ENCODE data around the gene PTGR1. TPM values are rescaled to one million over a fixed set of nuclear protein-coding genes. Genes with fewer than 3 reads are reported as not detected.

Gene PTGR1
- 349 to 400 TPM (median 393 TPM) in 5 replicates for total RNA-seq (2022; extraction: Qiagen RNA extraction; ENCODE audit: low read depth)

DNA sequence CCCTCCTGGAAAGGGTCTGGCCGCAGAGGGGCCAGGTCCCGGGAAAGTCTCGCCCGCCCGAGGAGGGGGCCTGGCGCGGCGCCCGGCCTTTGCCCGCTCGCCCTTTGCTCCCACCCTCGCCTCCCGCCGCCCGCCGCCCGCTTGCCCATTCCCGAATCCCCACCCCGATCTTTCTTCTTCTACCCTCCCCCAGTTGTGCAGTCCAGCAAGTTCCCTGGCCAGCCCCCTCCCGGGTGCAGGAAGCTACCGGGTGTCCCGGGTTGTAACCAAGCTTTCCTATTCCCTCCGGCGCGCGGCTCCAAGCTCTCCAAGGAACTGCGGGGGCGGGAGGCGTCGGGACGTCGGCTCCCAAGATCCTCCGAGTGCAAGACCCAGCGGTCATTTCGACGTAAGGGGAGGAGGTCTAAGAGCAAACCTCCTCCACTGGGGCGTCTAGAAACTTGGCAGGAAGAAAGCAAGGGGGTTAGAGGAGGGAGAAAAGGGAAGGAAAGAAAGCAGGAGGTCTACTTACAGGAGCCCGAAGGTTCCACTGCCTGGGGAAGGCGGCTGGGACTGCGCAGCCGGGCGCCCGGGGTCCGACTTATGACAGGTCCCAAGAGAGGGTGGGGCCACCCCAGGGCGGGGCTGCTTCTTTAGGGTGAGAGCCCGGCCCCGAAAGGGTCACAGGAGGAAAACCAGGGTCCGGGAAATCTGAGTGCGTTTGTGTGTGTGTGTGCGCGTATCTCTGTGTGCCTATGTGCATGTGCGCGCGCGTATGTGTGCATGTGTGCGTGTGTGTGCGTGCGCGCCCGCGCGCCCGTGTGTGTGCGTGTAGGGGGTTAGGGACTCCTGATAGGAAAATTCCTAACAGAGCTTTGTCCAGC lies at the start of gene PTGR1:
Gene PTGR1, minus strand, starts transcription at position 556 of the 863 bp plus-strand sequence. CDS start 2,225 bp downstream, outside the sequence.

DNA sequence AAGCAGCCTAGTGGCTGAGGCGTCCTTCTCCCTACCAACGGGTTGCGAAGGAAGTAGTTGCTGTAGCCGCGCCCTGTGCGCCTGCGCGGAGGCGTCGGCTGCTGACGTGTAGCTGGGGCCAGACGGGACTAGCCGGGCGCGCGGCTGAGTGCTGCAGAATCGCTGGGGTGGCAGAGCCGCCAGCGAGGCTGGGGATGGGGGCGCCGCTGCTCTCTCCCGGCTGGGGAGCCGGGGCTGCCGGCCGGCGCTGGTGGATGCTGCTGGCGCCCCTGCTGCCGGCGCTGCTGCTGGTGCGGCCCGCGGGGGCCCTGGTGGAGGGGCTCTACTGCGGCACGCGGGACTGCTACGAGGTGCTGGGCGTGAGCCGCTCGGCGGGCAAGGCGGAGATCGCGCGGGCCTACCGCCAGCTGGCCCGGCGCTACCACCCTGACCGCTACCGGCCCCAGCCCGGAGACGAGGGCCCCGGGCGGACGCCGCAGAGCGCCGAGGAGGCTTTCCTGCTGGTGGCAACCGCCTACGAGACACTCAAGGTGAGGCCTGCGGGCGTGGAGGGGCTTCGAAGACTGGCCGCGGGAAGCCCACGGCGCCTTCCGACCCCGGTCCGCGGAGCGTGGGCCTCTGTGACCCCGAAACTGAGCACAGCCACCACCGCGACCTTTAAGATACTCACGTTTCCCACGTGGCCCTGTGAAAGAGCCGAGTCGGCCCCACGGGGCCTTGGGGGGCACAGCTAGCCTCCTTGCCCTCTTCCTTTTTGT lies 31.9 kb upstream of the PTGR1 start, which contains the start of gene DNAJC25:
Gene DNAJC25, plus strand, starts transcription at position 121 of the 758 bp plus-strand sequence. Its CDS starts 74 bp downstream, at position 195.

DNA sequence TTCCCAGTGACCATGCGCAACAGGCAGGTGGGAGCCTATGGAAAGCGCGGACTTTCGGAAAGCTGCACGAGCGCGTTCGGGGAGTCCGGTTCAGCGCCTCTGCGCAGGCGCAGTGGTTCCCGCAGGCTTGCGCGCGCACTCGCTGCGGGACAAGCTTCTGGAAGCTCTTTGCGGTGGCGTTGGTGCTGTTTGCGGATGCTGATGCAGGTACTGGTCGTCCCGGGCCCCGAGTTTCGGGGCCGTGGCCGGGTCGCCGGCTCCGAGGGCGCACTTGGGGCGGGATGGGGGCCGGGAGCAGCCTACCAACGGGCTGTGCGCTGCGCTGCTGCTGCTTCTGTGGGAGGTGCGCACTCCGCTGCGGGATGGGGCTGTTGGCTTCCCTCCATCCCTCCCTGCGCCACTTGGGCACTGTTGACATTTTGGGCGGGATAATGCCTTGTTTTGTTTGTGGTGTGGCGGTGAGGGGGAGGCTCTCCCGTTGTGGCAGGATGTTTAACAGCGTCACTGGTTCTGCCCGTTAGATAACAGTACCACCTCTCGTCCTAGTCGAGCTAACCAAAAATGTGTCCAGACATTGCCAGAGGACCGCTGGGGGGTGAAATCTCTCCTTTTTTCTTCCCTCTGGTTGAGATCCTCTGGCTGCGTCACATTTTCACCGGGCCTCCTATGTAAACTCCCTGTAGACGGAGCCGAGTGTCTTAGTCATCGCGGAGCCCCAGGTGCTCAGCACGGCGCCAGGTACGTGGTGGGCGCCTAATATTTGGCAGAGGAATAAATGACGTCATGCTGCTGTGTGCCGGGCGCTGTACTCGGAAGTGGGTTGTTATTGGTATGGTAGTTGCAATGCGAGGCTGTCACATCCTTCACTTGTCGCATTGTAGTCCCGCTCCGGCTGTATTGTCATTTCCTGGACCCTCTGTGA lies 74.1 kb downstream of the PTGR1 start, which contains the start of gene ZNF483:
Gene ZNF483, plus strand, starts transcription at position 124 of the 922 bp plus-strand sequence. CDS start 2,217 bp downstream, outside the sequence.

Other genes with a start within 250 kb of the PTGR1 start
- 38.5 to 52.0 TPM (median 39.8 TPM) in 5 replicates for gene ECPAS, start 115.3 kb downstream of the PTGR1 start, total RNA-seq (2022; extraction: Qiagen RNA extraction; ENCODE audit: low read depth)
- 0.40 to 0.88 TPM (median 0.77 TPM) in 5 replicates for gene ZNF483, start 74.5 kb downstream of the PTGR1 start, total RNA-seq (2022; extraction: Qiagen RNA extraction; ENCODE audit: low read depth)
- gene DNAJC25, start 31.7 kb upstream of the PTGR1 start, total RNA-seq (2022; extraction: Qiagen RNA extraction; ENCODE audit: low read depth) = 7.8 to 13.0 TPM (median 11.7 TPM) in 5 replicates
- gene GNG10, start 62.0 kb upstream of the PTGR1 start, total RNA-seq (2022; extraction: Qiagen RNA extraction; ENCODE audit: low read depth) = 33.6 to 68.8 TPM (median 65.3 TPM) in 5 replicates
- gene SHOC1, start 195.3 kb upstream of the PTGR1 start, total RNA-seq (2022; extraction: Qiagen RNA extraction; ENCODE audit: low read depth) = not detected in 5 replicates